ENCODE measurements around the gene MTRF1.

DNA sequence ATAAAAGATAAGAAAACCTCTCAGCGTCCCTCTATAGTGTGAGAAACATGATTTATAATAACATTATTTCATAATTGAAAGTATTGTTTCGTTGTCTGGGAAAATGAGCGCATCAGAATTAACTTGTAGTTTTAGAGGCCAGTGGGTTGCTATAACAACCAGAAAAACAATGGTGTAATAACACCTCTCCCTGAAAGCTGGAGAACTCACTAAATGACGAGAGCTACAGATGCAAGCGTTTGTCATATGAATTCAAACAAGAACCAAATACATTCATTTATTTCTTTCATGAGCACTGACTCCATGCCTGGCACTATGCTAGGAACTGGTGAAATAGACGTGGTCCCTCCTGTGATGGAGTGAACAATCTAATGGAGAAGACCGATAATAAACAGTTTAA lies 85.3 kb downstream of the MTRF1 start:
- TF ChIP-seq, protein P1, sequence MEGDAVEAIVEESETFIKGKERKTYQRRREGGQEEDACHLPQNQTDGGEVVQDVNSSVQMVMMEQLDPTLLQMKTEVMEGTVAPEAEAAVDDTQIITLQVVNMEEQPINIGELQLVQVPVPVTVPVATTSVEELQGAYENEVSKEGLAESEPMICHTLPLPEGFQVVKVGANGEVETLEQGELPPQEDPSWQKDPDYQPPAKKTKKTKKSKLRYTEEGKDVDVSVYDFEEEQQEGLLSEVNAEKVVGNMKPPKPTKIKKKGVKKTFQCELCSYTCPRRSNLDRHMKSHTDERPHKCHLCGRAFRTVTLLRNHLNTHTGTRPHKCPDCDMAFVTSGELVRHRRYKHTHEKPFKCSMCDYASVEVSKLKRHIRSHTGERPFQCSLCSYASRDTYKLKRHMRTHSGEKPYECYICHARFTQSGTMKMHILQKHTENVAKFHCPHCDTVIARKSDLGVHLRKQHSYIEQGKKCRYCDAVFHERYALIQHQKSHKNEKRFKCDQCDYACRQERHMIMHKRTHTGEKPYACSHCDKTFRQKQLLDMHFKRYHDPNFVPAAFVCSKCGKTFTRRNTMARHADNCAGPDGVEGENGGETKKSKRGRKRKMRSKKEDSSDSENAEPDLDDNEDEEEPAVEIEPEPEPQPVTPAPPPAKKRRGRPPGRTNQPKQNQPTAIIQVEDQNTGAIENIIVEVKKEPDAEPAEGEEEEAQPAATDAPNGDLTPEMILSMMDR (conservative IDR thresholded peaks at IDR 0.05; ENCODE audit: low read length), result no peak
- TF ChIP-seq EZH2phosphoT487 (IDR thresholded peaks at IDR 0.05; ENCODE audit: borderline replicate concordance), result no peak
